ENCODE data around the gene ST6GALNAC2.
"Not testable (repeated sequence)": the region's sequence is repeated elsewhere in the genome, so short reads cannot be mapped to it uniquely, and the experiment has no call there.

ST6GALNAC2 gene

GRCh38 chr17:76540381-76541300 lies 45.0 kb downstream of the ST6GALNAC2 start:
- no peak for DNase-seq (ENCODE audit: low read depth, low spot score)

- DNase-seq (ENCODE audit: low read depth, low spot score), result no peak
These were observed 45.9 kb downstream of the ST6GALNAC2 start, which contains the start of gene PRCD for GRCh38 chr17:76539631-76540271. Gene PRCD, plus strand, starts transcription at chr17:76540044. Its CDS starts 98 bp downstream, at chr17:76540142.

DNA sequence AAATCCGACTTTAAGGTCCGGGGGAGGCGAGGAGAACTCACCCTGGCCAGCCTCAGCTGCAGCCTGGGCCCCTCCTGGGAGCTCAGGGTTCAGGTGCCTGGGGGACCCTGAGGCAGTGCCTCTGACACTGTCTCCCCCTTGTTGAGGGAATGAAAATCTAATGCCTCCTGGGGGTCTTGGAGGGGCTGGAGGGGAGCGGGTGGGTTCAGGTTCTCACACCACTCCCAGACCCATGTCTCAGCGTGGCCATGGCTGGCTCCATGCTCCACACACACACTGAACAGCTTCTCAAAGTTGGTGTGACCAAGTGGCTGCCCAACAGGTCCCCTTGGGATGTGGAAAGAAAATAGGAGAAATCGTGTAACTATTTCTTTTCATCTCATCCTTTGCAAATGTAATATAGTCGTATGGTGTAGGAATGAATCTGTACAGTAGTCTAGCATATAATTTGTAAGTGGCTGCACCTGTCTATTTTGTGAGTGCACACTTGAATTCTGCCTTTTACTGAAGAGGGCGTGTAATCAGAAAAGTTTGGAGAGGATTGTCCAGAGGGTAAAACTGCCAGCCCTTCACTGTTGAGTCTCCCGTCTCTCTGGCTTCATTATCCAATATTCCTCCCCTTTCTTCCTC lies 46.6 kb downstream of the ST6GALNAC2 start:
- DNase-seq (ENCODE audit: low read depth, low spot score), result no peak

GRCh38 chr17:76538281-76538931 lies 47.3 kb downstream of the ST6GALNAC2 start:
- DNase-seq (ENCODE audit: low read depth, low spot score), result no peak

- DNase-seq (ENCODE audit: low read depth, low spot score), result no peak
These were observed 47.9 kb downstream of the ST6GALNAC2 start, which contains the start of gene CYGB for GRCh38 chr17:76537578-76538280. Gene CYGB, minus strand, starts transcription at chr17:76537709. Its CDS starts 167 bp downstream, at chr17:76537542.

GRCh38 chr17:76537288-76537577 lies 48.4 kb downstream of the ST6GALNAC2 start:
- DNase-seq (ENCODE audit: low read depth, low spot score), result no peak

GRCh38 chr17:76536511-76537287 lies 49.0 kb downstream of the ST6GALNAC2 start:
- DNase-seq (ENCODE audit: low read depth, low spot score), result no peak

- DNase-seq (ENCODE audit: low read depth, low spot score), result no peak
These were observed 49.7 kb downstream of the ST6GALNAC2 start for GRCh38 chr17:76535788-76536510.

DNA sequence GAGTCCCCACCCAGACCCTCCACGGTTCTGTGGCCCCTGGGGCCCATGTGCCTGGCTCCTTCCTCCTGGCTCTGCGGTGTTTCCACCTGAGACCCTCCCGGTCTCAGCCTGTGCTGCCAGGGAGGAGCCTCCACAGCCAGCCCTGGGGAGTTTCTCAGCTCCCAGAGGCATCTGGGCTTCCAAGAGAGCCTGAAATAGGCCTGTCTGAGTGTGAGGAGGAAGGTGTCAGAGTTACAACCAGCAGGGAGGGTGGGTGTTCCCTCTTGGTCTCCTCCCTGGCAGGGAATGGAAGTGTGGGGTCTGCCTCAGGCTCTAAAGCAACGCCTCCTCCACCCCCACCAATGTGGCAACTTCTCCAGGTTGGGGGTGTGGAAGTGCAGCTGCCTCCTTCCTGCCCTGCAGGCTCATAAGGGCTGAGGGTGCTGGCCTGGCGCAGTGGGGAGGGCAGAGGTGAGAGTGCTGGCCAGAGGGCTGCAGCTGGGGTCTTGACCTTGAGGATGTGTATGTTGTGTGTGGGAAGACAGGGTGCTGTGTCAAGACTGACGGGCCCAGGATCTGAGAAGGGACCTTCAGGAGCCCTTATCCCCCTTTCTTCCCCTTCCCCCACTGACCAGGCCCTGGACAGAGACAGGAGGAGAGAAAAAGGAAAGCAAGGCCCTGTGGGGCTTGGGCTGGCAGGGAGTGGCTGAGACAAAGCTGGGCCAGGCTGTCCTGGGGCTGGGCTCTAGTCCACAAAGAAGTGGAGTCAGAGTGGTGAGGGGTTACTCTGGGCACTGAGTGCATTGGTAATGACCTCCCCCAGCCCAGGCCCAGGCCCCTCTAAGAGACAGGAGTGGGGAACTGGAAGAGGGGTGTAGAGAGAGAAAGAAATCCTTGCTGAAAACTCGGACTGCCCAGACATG lies 50.6 kb downstream of the ST6GALNAC2 start:
- no peak for DNase-seq (ENCODE audit: low read depth, low spot score)

GRCh38 chr17:76533640-76534359 lies 51.9 kb downstream of the ST6GALNAC2 start:
- DNase-seq (ENCODE audit: low read depth, low spot score), result not testable (repeated sequence)

- DNase-seq (ENCODE audit: low read depth, low spot score), result no peak
These were observed 53.5 kb downstream of the ST6GALNAC2 start for GRCh38 chr17:76532072-76532651.

DNA sequence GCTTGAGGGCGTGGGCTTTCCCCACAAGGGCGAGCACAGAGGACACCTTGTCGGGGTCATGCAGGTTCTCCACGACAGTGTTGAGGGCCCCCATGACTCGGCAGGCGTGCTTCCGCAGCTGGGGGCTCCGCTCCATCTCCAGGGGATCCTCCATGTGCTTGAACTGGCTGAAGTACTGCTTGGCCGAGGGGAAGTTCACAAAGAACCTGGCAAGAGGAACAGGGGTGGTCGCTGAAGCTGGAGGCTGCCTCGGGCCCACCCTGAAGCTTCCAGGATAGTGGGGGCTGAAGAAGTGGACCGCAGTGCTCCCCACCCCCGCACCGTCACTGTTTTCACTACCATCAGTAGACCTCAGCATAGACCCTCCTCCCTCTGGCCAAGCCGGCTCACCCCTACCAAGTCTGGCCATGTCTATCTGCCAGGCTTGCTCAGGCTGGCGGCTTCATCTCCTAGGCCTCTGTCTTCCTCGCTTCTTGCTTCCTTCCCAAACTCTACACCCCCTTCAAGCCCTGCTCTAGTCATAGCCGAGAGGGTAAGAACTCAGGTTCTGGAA lies 54.1 kb downstream of the ST6GALNAC2 start:
- DNase-seq (ENCODE audit: low read depth, low spot score), result no peak

GRCh38 chr17:76530811-76531485 lies 54.7 kb downstream of the ST6GALNAC2 start:
- DNase-seq (ENCODE audit: low read depth, low spot score), result no peak

GRCh38 chr17:76530095-76530723 lies 55.5 kb downstream of the ST6GALNAC2 start:
- DNase-seq (ENCODE audit: low read depth, low spot score), result no peak

DNA sequence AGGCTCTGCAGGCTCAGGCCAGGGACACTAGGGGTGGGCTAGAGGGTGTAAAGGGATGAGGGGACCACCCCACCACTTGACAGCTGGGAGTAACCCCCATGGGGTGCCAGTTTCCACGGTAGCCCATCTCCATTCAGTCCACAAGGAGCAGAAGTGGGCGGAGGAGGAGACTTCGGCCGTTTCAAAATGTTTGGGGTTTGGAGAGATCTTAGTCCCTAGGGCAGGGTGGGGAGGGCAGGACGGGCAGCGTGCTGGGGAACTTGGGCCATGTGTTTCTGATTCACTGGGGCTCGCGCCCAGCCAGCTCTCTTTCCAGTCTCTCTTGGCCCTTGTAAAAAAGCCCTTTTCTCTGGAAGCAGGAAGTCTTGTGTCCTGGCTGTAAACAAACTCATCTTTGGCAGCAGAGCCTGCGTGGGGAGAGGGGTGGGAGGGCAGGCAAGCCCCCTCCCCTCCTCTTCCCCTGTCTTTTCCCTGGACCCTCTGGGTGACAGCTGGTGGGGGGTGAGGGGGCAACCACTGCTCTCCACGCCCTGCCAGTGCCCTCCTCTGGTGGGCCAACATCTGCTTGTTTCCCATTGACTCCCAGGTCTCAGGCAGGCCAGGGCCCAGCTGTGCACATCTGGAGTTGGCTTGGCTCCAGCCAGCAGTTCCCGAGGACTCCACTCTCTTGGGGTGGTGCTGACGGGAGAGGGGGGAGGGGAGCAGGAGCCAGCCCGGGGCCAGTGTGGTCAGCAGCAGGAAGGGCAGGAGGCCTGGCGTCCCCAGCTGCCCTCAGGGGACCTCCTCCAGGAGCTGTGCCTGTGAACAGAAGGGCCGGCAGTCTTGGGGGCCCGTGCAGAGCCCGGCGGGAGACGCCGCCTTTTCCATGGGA lies 56.2 kb downstream of the ST6GALNAC2 start:
- no peak for DNase-seq (ENCODE audit: low read depth, low spot score)

Measured in activated CD4-positive, CD25-positive, alpha-beta regulatory T cell treated with anti-CD3 and anti-CD28 coated beads, Interleukin-2, amount 50 U/mL, for 16 hours (primary cell).